Fibroblast of pulmonary artery (primary cell): ENCODE data around the gene HNF4A.
A peak's percentile ranks its signal among the peaks of the same experiment; 100 is the strongest.

Experiments used
- DNase-seq: peaks from one replicate; pipeline ENCODE4 v3.0.0-alpha.2; 2010; ENCODE audit warnings: low read depth
- H3K4me3 ChIP-seq: replicated peaks from 2 replicates; pipeline ENCODE4 v1.5.1; 2011; ENCODE audit warnings: low read depth, mild to moderate bottlenecking, control low read depth, low read length, moderate library complexity
- TF ChIP-seq, protein P1 (sequence below): IDR thresholded peaks from 2 replicates; pipeline ENCODE4 v1.5.1; 2011; ENCODE audit warnings: mild to moderate bottlenecking, control low read depth, low read length, inconsistent platforms; ENCODE audit errors: missing control alignments

Gene HNF4A

DNA sequence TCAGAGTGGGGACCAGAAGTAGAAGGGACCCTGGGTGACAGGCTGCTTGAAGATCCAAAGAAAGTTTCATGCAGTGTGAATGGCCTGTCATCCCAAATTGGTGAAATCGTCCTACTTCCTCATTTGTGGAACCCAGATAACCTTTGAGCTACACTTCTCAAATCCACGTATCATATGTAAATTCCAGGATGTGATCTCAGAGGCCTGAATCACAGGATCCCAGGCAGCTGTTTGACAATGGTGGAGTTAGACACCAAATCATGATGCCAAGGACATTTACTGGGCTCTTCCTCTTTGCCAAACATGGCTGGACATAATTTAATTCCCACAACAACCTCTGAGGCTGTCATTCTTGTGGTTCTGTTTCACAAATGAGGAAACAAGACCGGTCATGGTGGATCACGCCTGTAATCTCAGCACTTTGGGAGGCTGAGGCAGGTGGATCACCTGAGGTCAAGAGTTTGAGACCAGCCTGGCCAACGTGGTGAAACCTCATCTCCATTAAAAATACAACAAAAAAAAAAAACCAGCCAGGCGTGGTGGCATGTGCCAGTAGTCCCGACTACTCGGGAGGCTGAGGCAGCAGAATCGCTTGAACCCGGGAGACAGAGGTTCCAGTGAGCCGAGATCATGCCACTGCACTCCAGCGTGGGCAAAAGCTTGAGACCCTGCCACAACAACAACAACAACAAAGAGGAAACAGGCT is 80.3 kb downstream of the HNF4A start:
- H3K4me3 ChIP-seq: no peak overlapping the region
- DNase-seq: peak; percentile 5
- TF ChIP-seq, protein P1, sequence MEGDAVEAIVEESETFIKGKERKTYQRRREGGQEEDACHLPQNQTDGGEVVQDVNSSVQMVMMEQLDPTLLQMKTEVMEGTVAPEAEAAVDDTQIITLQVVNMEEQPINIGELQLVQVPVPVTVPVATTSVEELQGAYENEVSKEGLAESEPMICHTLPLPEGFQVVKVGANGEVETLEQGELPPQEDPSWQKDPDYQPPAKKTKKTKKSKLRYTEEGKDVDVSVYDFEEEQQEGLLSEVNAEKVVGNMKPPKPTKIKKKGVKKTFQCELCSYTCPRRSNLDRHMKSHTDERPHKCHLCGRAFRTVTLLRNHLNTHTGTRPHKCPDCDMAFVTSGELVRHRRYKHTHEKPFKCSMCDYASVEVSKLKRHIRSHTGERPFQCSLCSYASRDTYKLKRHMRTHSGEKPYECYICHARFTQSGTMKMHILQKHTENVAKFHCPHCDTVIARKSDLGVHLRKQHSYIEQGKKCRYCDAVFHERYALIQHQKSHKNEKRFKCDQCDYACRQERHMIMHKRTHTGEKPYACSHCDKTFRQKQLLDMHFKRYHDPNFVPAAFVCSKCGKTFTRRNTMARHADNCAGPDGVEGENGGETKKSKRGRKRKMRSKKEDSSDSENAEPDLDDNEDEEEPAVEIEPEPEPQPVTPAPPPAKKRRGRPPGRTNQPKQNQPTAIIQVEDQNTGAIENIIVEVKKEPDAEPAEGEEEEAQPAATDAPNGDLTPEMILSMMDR: no peak

DNA sequence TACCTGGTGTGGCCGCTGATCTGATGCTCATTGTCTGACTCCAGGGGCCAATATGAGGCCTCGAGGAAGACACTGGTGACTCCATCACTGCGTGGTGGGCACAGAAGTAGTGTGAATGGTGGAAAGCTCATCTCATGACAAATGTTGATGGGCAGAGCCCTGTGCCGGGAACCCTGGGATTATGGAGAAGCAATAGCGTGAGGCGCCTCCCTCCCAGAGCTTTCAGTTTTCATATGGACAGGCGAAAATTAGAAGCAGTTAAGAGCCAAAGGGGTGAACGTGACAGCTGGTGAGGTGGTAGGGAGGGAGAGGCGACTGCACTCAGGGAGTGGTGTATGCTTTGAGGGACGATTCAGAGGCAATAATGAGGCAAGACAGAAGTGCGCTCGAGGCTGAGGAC is 80.9 kb downstream of the HNF4A start:
- no peak for DNase-seq
- no peak overlapping the region for H3K4me3 ChIP-seq
- TF ChIP-seq, protein P1: no peak

DNA sequence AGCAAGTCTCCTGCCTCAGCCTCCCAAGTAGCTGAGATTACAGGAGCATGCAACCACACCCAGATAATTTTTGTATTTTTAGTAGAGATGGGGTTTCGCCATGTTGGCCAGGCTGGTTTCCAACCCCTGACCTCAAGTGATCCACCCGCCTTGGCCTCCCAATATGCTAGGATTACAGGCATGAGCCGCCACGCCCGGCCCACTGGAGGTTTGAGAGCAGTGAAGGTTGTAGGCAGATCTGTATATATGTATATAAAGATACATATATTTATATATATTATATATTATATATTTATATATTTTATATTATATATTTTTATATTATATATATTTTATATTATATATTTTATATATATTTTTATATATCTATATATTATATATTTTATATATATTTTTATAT is 82.0 kb downstream of the HNF4A start:
- TF ChIP-seq, protein P1: no peak
- DNase-seq: no peak
- H3K4me3 ChIP-seq: no peak overlapping the region

DNA sequence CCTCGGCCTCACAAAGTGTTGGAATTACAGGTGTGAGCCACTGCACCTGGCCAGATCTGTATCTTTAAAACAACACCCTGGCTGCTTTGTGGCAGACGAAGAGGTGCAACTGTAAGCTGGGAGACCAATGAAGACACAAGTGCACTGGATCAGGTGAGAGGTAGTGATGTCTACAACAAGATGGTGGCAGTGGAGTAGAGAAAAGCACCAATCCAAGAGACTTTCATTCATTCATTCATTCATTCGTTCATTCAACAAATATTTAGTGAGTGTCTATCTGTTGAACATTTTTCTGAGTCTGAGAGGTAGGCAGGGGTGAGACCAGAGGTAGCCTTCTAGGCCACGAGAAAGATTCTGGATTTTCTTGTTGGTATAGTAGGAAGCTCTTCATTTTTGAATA is 83.3 kb downstream of the HNF4A start:
- TF ChIP-seq, protein P1: no peak
- DNase-seq: no peak
- no peak overlapping the region for H3K4me3 ChIP-seq

DNA sequence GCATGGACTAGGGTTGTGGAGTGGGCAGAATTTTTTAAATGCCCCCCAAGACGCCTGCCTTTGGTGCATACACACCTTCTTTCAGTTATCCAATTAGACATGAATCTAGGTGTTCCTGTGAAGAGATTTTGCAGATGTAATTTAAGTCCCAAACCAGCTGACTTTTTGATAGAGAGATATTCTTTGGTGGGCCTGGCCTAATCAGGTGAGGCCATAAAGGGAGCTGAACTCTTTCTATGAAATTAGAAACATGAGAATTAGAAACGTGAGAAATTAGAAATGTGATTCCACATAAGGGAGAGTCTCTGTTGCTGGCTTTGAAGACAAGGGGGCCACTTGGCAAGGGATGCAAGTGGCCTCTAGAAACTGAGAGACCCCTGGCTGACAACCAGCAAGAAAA is 83.8 kb downstream of the HNF4A start:
- H3K4me3 ChIP-seq: no peak overlapping the region
- DNase-seq: no peak
- TF ChIP-seq, protein P1: no peak

DNA sequence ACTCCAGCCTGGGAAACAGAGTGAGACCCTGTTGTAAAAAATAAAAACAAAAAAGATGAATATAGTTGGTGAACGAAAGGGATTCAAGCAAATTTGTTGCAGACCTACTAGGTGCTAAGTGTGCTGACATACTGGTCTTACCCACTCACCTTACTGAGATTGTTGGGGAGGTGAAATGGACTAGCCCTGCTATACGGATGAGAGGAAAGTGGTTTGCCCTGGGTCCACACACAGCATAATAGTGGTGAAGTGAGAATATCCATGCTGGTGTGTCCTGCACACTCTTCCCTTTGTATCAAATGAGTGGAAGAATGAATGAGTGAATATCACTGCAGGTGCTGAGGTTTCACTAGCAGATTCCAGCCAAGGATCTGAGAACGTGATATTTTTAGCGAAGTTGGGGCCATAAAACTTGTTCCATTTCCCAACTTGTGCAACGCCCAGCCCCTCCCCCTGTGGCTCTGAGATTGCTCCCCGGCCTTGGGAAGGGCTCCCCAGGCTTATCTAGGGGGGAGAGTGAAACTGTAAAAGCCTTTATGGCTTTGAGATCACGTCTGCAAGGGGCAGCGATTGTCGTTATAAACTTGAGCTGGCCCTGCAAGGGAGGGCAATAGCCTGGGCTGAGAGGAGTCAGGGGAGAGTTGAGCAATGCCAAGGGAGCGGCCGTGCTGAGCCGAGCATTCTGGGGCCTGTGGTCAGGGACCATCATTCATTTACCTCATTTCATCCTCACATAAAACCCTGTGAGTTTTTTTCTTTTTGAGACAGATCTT is 87.0 kb downstream of the HNF4A start:
- DNase-seq: no peak
- TF ChIP-seq, protein P1: no peak
- no peak overlapping the region for H3K4me3 ChIP-seq
